Large intestine (tissue), 3 donors: ENCODE data around the gene CFL1. TPM values are rescaled to one million over a fixed set of nuclear protein-coding genes. Genes with fewer than 3 reads are reported as not detected.
"Not testable (repeated sequence)": the region's sequence is repeated elsewhere in the genome, so short reads cannot be mapped to it uniquely, and the experiment has no call there.

Experiments used
- DNase-seq, 2 donors: peaks; one replicate each; pipeline versions ENCODE4 v3.0.0 to v3.0.0-alpha.2; 2013
- H3K27ac ChIP-seq: one replicate; pipeline ENCODE4 v1.5.1; 2013; ENCODE audit warnings: low read length
- H3K27me3 ChIP-seq: 2 replicates; pipeline ENCODE4 v1.6.1; 2013; ENCODE audit warnings: low read length; ENCODE audit not compliant: control insufficient read depth, insufficient read depth
- H3K36me3 ChIP-seq: 2 replicates; pipeline ENCODE4 v1.6.1; 2013; ENCODE audit warnings: low read length; ENCODE audit not compliant: control insufficient read depth, insufficient read depth
- H3K4me1 ChIP-seq: one replicate; pipeline ENCODE4 v1.6.1; 2013; ENCODE audit warnings: low read length; ENCODE audit not compliant: control insufficient read depth, insufficient read depth
- H3K4me3 ChIP-seq: one replicate; pipeline ENCODE4 v1.5.1; 2013; ENCODE audit warnings: low read length
- H3K9me3 ChIP-seq: one replicate; pipeline ENCODE4 v1.6.1; 2013; ENCODE audit warnings: mild to moderate bottlenecking, low read depth, low read length, moderate library complexity; ENCODE audit not compliant: control insufficient read depth
- WGBS: methylation state at CpG from one replicate; pipeline ENCODE4 v1.1.5; 2013; ENCODE audit warnings: low lambda C conversion rate; ENCODE audit not compliant: insufficient coverage; 5-methylcytosine and 5-hydroxymethylcytosine counted together
- polyA plus RNA-seq: library from polyadenylated mRNA; unstranded; fragments of 120-200 nt; gene quantifications from one replicate; pipeline ENCODE4 v1.2.1, GENCODE V29; 2013

The CFL1 gene
- polyA plus RNA-seq, 1 donor: 933 TPM

DNA sequence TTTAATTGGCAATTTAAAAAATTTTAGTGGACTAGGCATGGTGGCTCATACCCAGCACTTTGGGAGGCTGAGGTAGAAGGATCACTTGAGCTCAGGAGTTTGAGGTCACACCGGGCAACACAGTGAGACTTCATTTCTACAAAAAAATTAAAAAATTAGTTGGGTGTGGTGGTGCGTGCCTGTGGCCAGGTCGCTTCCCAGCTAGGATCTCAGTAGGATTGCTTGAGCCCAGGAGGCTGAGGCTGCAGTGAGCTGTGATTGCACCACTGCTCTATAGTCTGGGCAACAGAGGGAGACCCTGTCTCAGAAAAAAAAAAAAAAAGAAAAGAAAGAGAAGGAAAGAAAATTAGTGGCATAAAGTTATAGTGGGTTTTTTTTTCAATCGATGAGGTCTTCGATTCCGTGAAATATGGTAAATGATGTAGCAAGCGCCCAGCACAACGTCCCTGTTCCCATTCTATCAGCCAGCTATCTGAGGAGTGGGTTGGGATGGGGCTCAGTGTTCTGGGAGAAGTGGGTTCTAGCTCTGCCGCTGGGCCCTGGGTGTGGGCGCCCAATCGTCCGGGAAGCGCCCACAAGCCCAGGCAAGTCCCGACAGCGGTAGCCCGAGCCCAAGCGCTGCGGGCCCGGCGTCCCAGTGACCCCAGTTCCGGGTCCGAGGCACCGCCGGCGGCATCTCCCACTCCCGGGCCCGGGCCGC, 40.8 kb upstream of the CFL1 start:
- no CpG with 5 or more reads among the region's 28 CpGs for WGBS
- no peak for DNase-seq
- Histone ChIP-seq H3K36me3 (no peaks in the 10 kb centered on the region), H3K27ac (no peak overlapping the region), H3K4me1 (peaks cover 9% of the 10 kb centered on the region), H3K27me3 (peaks cover 79% of the 10 kb centered on the region), H3K4me3 (no peak overlapping the region), H3K9me3 (peaks cover 9% of the 10 kb centered on the region)

DNA sequence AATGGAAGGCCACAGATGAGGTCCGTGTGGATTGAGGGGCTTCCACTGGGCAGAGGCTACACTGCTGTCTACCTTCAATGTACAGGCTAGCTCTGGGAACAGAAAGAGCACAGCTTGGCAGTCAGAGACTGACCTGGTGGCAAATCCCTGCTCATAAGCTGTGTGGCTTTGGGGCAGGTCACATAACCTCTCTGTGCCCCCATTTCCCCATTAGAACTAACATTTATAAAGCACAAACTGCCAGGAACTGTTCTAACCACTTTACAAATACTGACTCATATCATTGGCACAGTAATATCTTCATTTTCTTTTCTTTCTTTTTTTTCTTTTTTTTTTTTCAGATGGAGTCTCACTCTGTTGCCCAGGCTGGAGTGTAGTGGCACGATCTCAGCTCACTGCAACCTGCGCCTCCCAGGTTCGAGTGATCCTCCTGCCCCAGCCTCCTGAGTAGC, 39.1 kb upstream of the CFL1 start:
- WGBS: no CpG with 5 or more reads among the region's 4 CpGs
- Histone ChIP-seq H3K27me3 (peaks cover 62% of the 10 kb centered on the region), H3K9me3 (peaks cover 9% of the 10 kb centered on the region), H3K4me1 (peaks cover 11% of the 10 kb centered on the region), H3K4me3 (no peak overlapping the region), H3K27ac (no peak overlapping the region), H3K36me3 (no peaks in the 10 kb centered on the region)
- no peak for DNase-seq

DNA sequence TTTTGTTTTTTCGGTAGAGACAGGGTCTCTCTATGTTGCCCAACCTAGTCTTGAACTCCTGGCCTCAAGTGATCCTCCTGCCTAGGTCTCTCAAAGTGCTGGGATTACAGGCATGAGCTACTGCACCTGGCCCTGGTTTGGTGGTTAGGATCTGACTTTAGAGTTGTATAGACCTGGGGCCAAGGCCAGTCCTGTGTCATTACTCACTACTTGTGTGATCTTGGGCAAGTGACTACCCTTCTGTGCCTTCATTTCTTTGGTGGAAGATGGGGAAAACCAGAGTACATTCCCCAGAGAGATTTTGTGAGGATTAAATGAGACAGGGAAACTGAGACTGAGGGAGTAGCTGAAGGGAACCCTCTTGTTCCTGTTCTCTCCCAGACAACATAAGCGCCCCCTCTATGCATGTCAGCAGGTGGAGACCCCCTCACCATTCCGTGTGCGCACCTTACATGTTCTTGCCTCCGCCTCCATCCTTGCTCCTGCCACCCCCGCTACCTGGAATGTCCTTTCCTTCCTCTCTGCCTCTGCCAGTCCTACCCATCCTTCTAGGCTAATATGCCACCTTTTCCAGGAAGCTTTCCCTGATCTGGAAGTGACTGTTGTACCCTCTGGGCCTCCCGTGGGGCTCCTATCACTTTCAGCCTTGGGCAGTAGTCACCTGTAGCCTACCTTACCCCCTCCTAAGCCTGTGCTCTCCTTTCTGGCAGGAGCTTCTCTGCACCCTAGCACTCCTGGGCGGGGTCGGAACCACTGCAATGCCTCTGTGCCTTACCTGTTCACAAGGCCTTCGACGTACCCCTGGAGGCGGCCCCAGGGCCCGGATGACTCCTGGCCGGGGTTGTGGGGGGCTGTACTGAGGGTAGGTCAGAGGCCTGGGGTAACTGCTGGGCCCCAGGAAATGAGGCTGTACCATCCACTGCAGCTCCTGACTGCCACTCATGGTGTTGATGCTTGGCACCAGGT, 38.3 kb upstream of the CFL1 start:
- peaks cover 54% of the 10 kb centered on the region for H3K27me3 ChIP-seq
- 85% methylated on average over 4 of the region's 14 CpGs for WGBS
- no peak overlapping the region for H3K27ac ChIP-seq
- H3K9me3 ChIP-seq: peaks cover 9% of the 10 kb centered on the region
- DNase-seq: no peak
- no peak overlapping the region for H3K4me3 ChIP-seq
- H3K36me3 ChIP-seq: no peaks in the 10 kb centered on the region
- H3K4me1 ChIP-seq: peaks cover 18% of the 10 kb centered on the region

DNA sequence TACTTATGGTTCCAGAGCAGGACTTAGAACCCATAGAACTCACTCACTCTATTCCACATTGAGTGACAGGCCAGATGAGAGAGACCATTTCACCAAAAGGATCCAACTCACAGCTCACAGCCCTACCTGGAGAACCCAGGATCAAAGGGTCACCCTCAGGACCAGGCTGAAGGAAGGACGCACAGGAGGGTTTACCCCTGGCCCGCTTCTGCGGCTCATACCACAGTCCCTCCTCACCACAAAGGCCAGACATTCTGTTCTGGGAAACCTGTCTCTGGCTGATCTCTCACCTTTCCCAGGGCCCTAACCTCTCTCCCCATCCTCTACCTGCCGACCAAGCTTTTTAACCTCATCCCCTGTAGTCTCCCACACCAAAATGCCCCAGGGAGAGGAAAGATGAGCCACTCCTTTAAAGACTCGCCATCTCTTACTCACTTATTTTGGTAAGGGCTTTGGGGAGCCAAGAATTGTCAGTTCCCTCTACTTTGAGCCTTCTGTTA, 37.6 kb upstream of the CFL1 start:
- Histone ChIP-seq H3K9me3 (peaks cover 9% of the 10 kb centered on the region), H3K27ac (no peak overlapping the region), H3K27me3 (peaks cover 46% of the 10 kb centered on the region), H3K36me3 (no peaks in the 10 kb centered on the region), H3K4me3 (no peak overlapping the region), H3K4me1 (peaks cover 21% of the 10 kb centered on the region)
- WGBS: no CpG with 5 or more reads among the region's 5 CpGs
- DNase-seq: no peak

DNA sequence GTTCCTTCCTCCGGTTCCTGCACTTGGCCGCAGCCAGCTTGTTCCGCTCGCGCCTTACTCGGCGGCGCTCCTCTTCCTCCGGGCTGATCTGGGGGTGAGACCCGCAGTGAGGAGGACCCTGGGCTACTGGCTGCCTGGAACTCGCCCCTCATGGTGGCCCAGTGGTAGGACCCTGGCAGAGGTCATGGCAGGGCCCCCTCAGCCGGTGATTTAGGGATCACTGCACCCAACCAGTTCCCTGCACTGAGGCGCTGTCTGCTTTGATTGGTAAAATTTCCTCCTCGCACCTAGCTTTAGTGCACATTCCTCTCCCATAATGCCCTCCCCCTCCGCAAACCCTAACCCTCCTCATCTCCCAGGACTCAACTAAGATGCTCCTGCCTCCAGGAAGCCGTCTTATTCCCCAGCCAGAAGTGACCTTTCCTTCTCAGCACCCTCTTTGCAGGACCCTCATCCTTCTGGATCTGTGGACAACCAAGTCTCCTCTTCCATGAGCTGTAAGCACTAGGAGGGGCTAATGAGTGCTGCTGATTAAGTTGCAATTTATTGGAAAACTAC, 36.1 kb upstream of the CFL1 start:
- Histone ChIP-seq H3K4me1 (peaks cover 25% of the 10 kb centered on the region), H3K27me3 (peaks cover 32% of the 10 kb centered on the region), H3K9me3 (peaks cover 2% of the 10 kb centered on the region), H3K27ac (peak overlapping the region; percentile 17), H3K4me3 (no peak overlapping the region), H3K36me3 (no peaks in the 10 kb centered on the region)
- no CpG with 5 or more reads among the region's 16 CpGs for WGBS
- no peak for DNase-seq

DNA sequence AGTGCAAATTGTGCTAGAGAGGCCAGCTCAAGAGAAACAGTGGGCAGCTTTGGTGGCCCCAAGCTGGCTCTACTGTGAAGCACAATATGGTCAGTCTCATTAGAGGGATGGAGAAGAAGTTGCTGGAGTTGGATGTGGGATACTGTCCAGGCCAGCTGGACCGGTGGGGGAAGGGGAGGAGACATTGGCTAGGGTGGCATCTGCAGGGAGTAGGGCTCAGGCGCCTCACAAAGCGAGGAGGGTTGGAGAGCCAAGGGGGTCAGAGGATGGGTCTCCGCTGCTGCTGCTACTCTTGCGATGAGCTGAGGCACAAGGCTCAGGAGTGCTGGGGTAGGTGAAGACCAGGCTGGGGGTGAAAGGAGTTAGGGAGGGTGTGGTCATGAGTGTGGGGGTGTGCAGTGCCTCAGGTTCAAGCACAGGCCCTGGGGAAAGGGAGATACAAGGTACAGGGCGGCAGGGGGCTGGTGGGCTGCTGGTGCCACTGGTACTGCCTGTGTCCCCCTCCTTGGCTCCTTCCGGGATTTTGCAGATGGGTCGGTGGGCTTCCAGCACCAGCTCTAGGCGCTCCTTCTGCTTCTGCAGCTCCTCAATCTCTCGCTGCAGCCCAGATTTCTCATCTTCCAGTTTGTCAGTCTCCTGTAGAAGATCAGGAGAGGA, 34.8 kb upstream of the CFL1 start:
- Histone ChIP-seq H3K9me3 (no peaks in the 10 kb centered on the region), H3K27ac (no peak overlapping the region), H3K27me3 (peaks cover 19% of the 10 kb centered on the region), H3K4me1 (peaks cover 28% of the 10 kb centered on the region), H3K36me3 (no peaks in the 10 kb centered on the region), H3K4me3 (no peak overlapping the region)
- WGBS: no CpG with 5 or more reads among the region's 10 CpGs
- DNase-seq: no peak

DNA sequence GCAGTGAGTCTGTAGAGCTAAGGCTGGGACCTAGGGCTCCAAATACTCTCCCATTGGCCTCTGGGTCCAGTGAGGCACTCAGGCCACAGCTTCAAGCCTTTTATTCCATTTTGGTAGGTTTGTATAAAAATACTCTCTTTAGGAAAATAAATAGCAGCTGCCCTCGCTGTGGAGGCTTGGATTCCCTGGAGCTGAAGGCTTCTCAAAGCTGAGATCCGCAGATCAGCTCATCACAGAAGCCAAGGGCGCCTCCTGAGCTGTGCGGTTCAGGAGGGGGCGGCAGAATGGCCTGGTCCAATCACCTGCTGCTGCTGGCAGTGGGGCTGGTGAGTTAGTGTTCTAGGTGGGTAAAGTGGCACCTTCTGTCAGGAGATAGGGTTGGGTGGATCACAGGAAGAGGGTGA, 34.2 kb upstream of the CFL1 start:
- not testable (repeated sequence) for DNase-seq, H3K36me3 ChIP-seq, H3K27ac ChIP-seq, H3K9me3 ChIP-seq
- H3K27me3 ChIP-seq: peaks cover 13% of the 10 kb centered on the region
- no CpG with 5 or more reads among the region's 5 CpGs for WGBS
- H3K4me1 ChIP-seq: peaks cover 31% of the 10 kb centered on the region
- peak overlapping the region; percentile 47 for H3K4me3 ChIP-seq

DNA sequence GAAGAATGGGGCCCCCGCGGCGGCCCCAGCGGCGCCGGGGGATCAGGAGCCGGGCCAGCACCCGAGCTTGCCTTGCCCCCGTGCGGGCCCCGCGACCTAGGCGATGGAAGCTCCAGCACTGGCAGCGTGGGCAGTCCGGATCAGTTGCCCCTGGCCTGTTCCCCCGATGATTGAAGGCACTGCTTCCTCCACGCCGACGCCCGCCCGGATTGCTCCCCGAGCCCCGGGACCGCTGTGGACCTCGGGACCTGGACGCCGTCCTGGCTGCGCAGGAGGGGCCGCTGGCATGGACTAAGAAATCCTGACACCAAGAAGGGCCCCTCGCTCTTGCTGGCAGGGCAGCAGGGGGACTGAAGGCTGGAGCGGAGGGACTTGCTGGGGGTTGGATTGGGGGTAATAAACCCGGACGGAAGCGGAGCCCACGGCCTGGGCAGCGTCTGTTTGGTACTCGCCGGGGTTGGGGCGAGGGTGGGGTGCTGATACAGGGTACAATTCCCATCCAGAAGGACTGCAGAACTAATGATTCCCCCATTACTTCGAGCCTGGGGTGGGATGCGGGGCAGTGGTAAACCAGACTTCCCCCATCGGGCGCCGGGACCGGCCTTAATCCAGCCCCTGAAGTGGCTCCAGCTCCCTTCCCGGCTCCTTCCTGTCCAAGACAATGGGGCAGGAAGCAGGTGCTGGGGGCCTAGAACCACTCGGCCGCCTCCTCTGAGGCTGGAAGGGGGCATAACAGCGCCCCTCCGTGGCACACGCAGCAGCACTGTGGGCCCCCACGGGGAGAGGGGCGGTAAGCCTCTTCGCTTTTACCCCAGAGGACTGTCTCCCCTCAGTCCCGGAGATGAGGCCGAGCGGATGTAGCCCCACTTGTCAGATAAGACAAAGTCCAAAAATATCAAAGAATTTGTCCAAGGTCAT, 33.5 kb upstream of the CFL1 start:
- peak in 1 of 2 donors; percentile 37 for DNase-seq
- H3K36me3 ChIP-seq: peaks cover 3% of the 10 kb centered on the region
- H3K9me3 ChIP-seq: no peaks in the 10 kb centered on the region
- peak overlapping the region; percentile 35 for H3K27ac ChIP-seq
- peaks cover 37% of the 10 kb centered on the region for H3K4me1 ChIP-seq
- peaks cover 6% of the 10 kb centered on the region for H3K27me3 ChIP-seq
- peak overlapping the region; percentile 47 for H3K4me3 ChIP-seq
- no CpG with 5 or more reads among the region's 57 CpGs for WGBS
